ENCODE results near the gene PHC1. TPM values are rescaled to one million over a fixed set of nuclear protein-coding genes. Genes with fewer than 3 reads are reported as not detected.
"Not testable (repeated sequence)": the region's sequence is repeated elsewhere in the genome, so short reads cannot be mapped to it uniquely, and the experiment has no call there.

The PHC1 gene
- total RNA-seq, 4 donors from 2014 or later = 4.6 to 14.9 (median 11.0) TPM

GRCh38 chr12:8917031-8917430 is 2.7 kb downstream of the PHC1 start:
- no peak overlapping the region for H3K4me3 ChIP-seq (ENCODE audit: low read depth, poor library complexity, severe bottlenecking)
- intact Hi-C loops (cut with DNase I; ENCODE audit: low total_unique reads) = no loop called here
- TF ChIP-seq POLR2A (IDR thresholded peaks at IDR 0.05) = no peak
- TF ChIP-seq CTCF (IDR thresholded peaks at IDR 0.05) = no peak
- 78 to 82% methylated on average over 3 of the region's 3 CpGs for WGBS, 2 donors
- DNase-seq (ENCODE audit: low spot score in 2 of 2) = no peak

GRCh38 chr12:8917751-8918150 is 3.4 kb downstream of the PHC1 start:
- no peak overlapping the region for H3K4me3 ChIP-seq (ENCODE audit: low read depth, poor library complexity, severe bottlenecking)
- TF ChIP-seq CTCF (IDR thresholded peaks at IDR 0.05) (no peak), POLR2A (IDR thresholded peaks at IDR 0.05) (no peak)
- intact Hi-C loops (cut with DNase I; ENCODE audit: low total_unique reads) = no loop called here
- 65 to 75% methylated on average over 1 of the region's 1 CpG for WGBS, 2 donors
- no peak for DNase-seq (ENCODE audit: low spot score in 2 of 2)

GRCh38 chr12:8919643-8920042 is 5.3 kb downstream of the PHC1 start:
- DNase-seq (ENCODE audit: low spot score in 2 of 2); H3K4me3 ChIP-seq (ENCODE audit: low read depth, poor library complexity, severe bottlenecking); intact Hi-C loops (cut with DNase I; ENCODE audit: low total_unique reads): not testable (repeated sequence)
- WGBS, 2 donors = 82 to 87% methylated on average over 4 of the region's 4 CpGs

- no peak for TF ChIP-seq POLR2A (IDR thresholded peaks at IDR 0.05)
- DNase-seq (ENCODE audit: low spot score in 2 of 2) = no peak
- H3K4me3 ChIP-seq (ENCODE audit: low read depth, poor library complexity, severe bottlenecking) = no peak overlapping the region
- WGBS, 2 donors = 93 to 94% methylated on average over 5 of the region's 5 CpGs
- intact Hi-C loops (cut with DNase I; ENCODE audit: low total_unique reads) = no loop called here
Observed at GRCh38 chr12:8922544-8922943, 8.2 kb downstream of the PHC1 start.

- DNase-seq (ENCODE audit: low spot score in 2 of 2); intact Hi-C loops (cut with DNase I; ENCODE audit: low total_unique reads); H3K4me3 ChIP-seq (ENCODE audit: low read depth, poor library complexity, severe bottlenecking): not testable (repeated sequence)
- WGBS, 2 donors = 77 to 82% methylated on average over 4 of the region's 4 CpGs
Observed at GRCh38 chr12:8930655-8931323, 16.5 kb downstream of the PHC1 start.

- WGBS, 2 donors = 94 to 97% methylated on average over 2 of the region's 3 CpGs
Observed at GRCh38 chr12:8932464-8932863, 18.2 kb downstream of the PHC1 start.

GRCh38 chr12:8934080-8934479 is 19.8 kb downstream of the PHC1 start:
- intact Hi-C loops (cut with DNase I; ENCODE audit: low total_unique reads); H3K4me3 ChIP-seq (ENCODE audit: low read depth, poor library complexity, severe bottlenecking); DNase-seq (ENCODE audit: low spot score in 2 of 2): not testable (repeated sequence)
- WGBS, 2 donors = 89 to 90% methylated on average over 4 of the region's 4 CpGs

More at GRCh38 chr12:8932464-8932863, 18.2 kb downstream of the PHC1 start:
- intact Hi-C loops (cut with DNase I; ENCODE audit: low total_unique reads); H3K4me3 ChIP-seq (ENCODE audit: low read depth, poor library complexity, severe bottlenecking); DNase-seq (ENCODE audit: low spot score in 2 of 2): not testable (repeated sequence)

GRCh38 chr12:8936735-8937134 is 22.4 kb downstream of the PHC1 start:
- intact Hi-C loops (cut with DNase I; ENCODE audit: low total_unique reads) = no loop called here

GRCh38 chr12:8937842-8938442 is 23.6 kb downstream of the PHC1 start:
- intact Hi-C loops (cut with DNase I; ENCODE audit: low total_unique reads); H3K4me3 ChIP-seq (ENCODE audit: low read depth, poor library complexity, severe bottlenecking); DNase-seq (ENCODE audit: low spot score in 2 of 2): not testable (repeated sequence)
- WGBS, 2 donors = 80 to 82% methylated on average over 5 of the region's 5 CpGs

More at GRCh38 chr12:8936735-8937134, 22.4 kb downstream of the PHC1 start:
- TF ChIP-seq CTCF (IDR thresholded peaks at IDR 0.05) (no peak), POLR2A (IDR thresholded peaks at IDR 0.05) (no peak)
- no peak for DNase-seq (ENCODE audit: low spot score in 2 of 2)
- WGBS, 2 donors = 91 to 98% methylated on average over 7 of the region's 7 CpGs
- no peak overlapping the region for H3K4me3 ChIP-seq (ENCODE audit: low read depth, poor library complexity, severe bottlenecking)

Measured in lower leg skin (tissue), 4 donors.